Activated T-cell treated with anti-CD3 and anti-CD28 coated beads, Interleukin-2, amount 50 U/mL, for 4 hours (primary cell): ENCODE data around the gene EIF4E1B. TPM values are rescaled to one million over a fixed set of nuclear protein-coding genes. Genes with fewer than 3 reads are reported as not detected.

Experiments used
- ATAC-seq, 2 donors: fragments of 200-7000 bp; cut with Tn5 transposase; one replicate each; pipeline ENCODE4 v1.10.0; 2021
- DNase-seq: peaks from one replicate; pipeline ENCODE4 v3.0.0-alpha.2; 2020
- H3K27me3 Mint-ChIP-seq: one replicate; pipeline ENCODE4 v1.8.0; 2021; ENCODE audit warnings: low read depth, mixed read lengths
- H3K36me3 Mint-ChIP-seq: one replicate; pipeline ENCODE4 v1.8.0; 2022; ENCODE audit warnings: mixed read lengths; ENCODE audit not compliant: insufficient read depth
- H3K4me1 Mint-ChIP-seq: one replicate; pipeline ENCODE4 v1.8.0; 2021; ENCODE audit warnings: low read depth, mixed read lengths
- H3K4me3 Mint-ChIP-seq: one replicate; pipeline ENCODE4 v1.8.0; 2021; ENCODE audit warnings: mild to moderate bottlenecking, moderate library complexity, mixed read lengths
- H3K9me3 Mint-ChIP-seq: one replicate; pipeline ENCODE4 v1.8.0; 2021; ENCODE audit warnings: mixed read lengths
- total RNA-seq, 3 donors: library from RNA; stranded (reverse); gene quantifications; one replicate each; pipeline ENCODE4 v1.2.1, GENCODE V29; 2021

Gene EIF4E1B
- total RNA-seq, 3 donors from 2014 or later = not detected

GRCh38 chr5:176682016-176682531, 51.6 kb downstream of the EIF4E1B start:
- Mint-ChIP-seq H3K9me3 (peaks cover 10% of the 10 kb centered on the region), H3K27me3 (peaks cover 58% of the 10 kb centered on the region), H3K36me3 (no peaks in the 10 kb centered on the region), H3K4me3 (no peak overlapping the region), H3K4me1 (no peaks in the 10 kb centered on the region)
- ATAC-seq (no peak), DNase-seq (no peak)

- Mint-ChIP-seq H3K4me1 (no peaks in the 10 kb centered on the region), H3K27me3 (peaks cover 39% of the 10 kb centered on the region), H3K9me3 (peaks cover 10% of the 10 kb centered on the region), H3K36me3 (no peaks in the 10 kb centered on the region), H3K4me3 (no peak overlapping the region)
- DNase-seq = no peak
- ATAC-seq = no peak
These were observed 54.5 kb downstream of the EIF4E1B start for GRCh38 chr5:176685010-176685409.

GRCh38 chr5:176687247-176687646, 56.8 kb downstream of the EIF4E1B start:
- ATAC-seq (no peak), DNase-seq (no peak)
- peaks cover 10% of the 10 kb centered on the region for H3K9me3 Mint-ChIP-seq
- no peaks in the 10 kb centered on the region for H3K36me3 Mint-ChIP-seq
- no peaks in the 10 kb centered on the region for H3K4me1 Mint-ChIP-seq
- no peak overlapping the region for H3K4me3 Mint-ChIP-seq
- peaks cover 48% of the 10 kb centered on the region for H3K27me3 Mint-ChIP-seq

- Mint-ChIP-seq H3K36me3 (no peaks in the 10 kb centered on the region), H3K4me1 (no peaks in the 10 kb centered on the region), H3K27me3 (peaks cover 47% of the 10 kb centered on the region), H3K9me3 (peaks cover 10% of the 10 kb centered on the region), H3K4me3 (no peak overlapping the region)
- ATAC-seq = no peak
- no peak for DNase-seq
These were observed 57.4 kb downstream of the EIF4E1B start for GRCh38 chr5:176687881-176688280.

GRCh38 chr5:176690911-176691310, 60.4 kb downstream of the EIF4E1B start:
- peaks cover 60% of the 10 kb centered on the region for H3K27me3 Mint-ChIP-seq
- no peaks in the 10 kb centered on the region for H3K9me3 Mint-ChIP-seq
- no peaks in the 10 kb centered on the region for H3K4me1 Mint-ChIP-seq
- no peak overlapping the region for H3K4me3 Mint-ChIP-seq
- DNase-seq (no peak), ATAC-seq (no peak)
- H3K36me3 Mint-ChIP-seq = no peaks in the 10 kb centered on the region

- DNase-seq = no peak
- Mint-ChIP-seq H3K9me3 (no peaks in the 10 kb centered on the region), H3K36me3 (no peaks in the 10 kb centered on the region), H3K27me3 (peaks cover 66% of the 10 kb centered on the region), H3K4me3 (no peak overlapping the region), H3K4me1 (no peaks in the 10 kb centered on the region)
- no peak for ATAC-seq
These were observed 61.0 kb downstream of the EIF4E1B start for GRCh38 chr5:176691524-176691923.

- DNase-seq = no peak
- Mint-ChIP-seq H3K36me3 (no peaks in the 10 kb centered on the region), H3K27me3 (peaks cover 70% of the 10 kb centered on the region), H3K9me3 (no peaks in the 10 kb centered on the region), H3K4me1 (no peaks in the 10 kb centered on the region), H3K4me3 (no peak overlapping the region)
- ATAC-seq = no peak
These were observed 61.9 kb downstream of the EIF4E1B start for GRCh38 chr5:176692326-176692725.

- H3K27me3 Mint-ChIP-seq = peaks cover 75% of the 10 kb centered on the region
- no peak for ATAC-seq
These were observed 62.5 kb downstream of the EIF4E1B start for GRCh38 chr5:176692839-176693476.

GRCh38 chr5:176693477-176693851, 63.0 kb downstream of the EIF4E1B start:
- H3K27me3 Mint-ChIP-seq = peaks cover 80% of the 10 kb centered on the region

More at GRCh38 chr5:176692839-176693476, 62.5 kb downstream of the EIF4E1B start:
- Mint-ChIP-seq H3K4me3 (no peak overlapping the region), H3K9me3 (no peaks in the 10 kb centered on the region), H3K36me3 (no peaks in the 10 kb centered on the region), H3K4me1 (no peaks in the 10 kb centered on the region)
- DNase-seq = no peak

GRCh38 chr5:176694146-176694545, 63.7 kb downstream of the EIF4E1B start:
- no peak for ATAC-seq
- H3K4me3 Mint-ChIP-seq = no peak overlapping the region
- peaks cover 87% of the 10 kb centered on the region for H3K27me3 Mint-ChIP-seq
- no peaks in the 10 kb centered on the region for H3K36me3 Mint-ChIP-seq
- no peaks in the 10 kb centered on the region for H3K9me3 Mint-ChIP-seq
- no peak for DNase-seq
- no peaks in the 10 kb centered on the region for H3K4me1 Mint-ChIP-seq

More at GRCh38 chr5:176693477-176693851, 63.0 kb downstream of the EIF4E1B start:
- no peaks in the 10 kb centered on the region for H3K36me3 Mint-ChIP-seq
- no peaks in the 10 kb centered on the region for H3K4me1 Mint-ChIP-seq
- H3K4me3 Mint-ChIP-seq = no peak overlapping the region
- no peaks in the 10 kb centered on the region for H3K9me3 Mint-ChIP-seq
- DNase-seq (no peak), ATAC-seq (no peak)

GRCh38 chr5:176694631-176695030, 64.2 kb downstream of the EIF4E1B start:
- ATAC-seq (no peak), DNase-seq (no peak)
- Mint-ChIP-seq H3K9me3 (no peaks in the 10 kb centered on the region), H3K4me3 (no peak overlapping the region), H3K36me3 (no peaks in the 10 kb centered on the region), H3K4me1 (no peaks in the 10 kb centered on the region), H3K27me3 (peaks cover 84% of the 10 kb centered on the region)

- no peak overlapping the region for H3K4me3 Mint-ChIP-seq
- H3K27me3 Mint-ChIP-seq = peaks cover 84% of the 10 kb centered on the region
- no peaks in the 10 kb centered on the region for H3K9me3 Mint-ChIP-seq
- ATAC-seq (no peak), DNase-seq (no peak)
- H3K36me3 Mint-ChIP-seq = no peaks in the 10 kb centered on the region
- no peaks in the 10 kb centered on the region for H3K4me1 Mint-ChIP-seq
These were observed 64.6 kb downstream of the EIF4E1B start for GRCh38 chr5:176695073-176695472.

Other genes with a start within 250 kb of the EIF4E1B start
- gene NOP16, start 242.1 kb upstream of the EIF4E1B start, total RNA-seq = 100 to 1,000 TPM; 247 to 262 (median 255) TPM
- 100 to 1,000 TPM in 1 of 3 donors, 10 to 100 TPM in 2; 87.5 to 101 (median 95.8) TPM for gene HIGD2A, start 241.9 kb upstream of the EIF4E1B start, total RNA-seq
- gene CLTB, start 214.1 kb upstream of the EIF4E1B start, total RNA-seq = 100 to 1,000 TPM; 121 to 133 (median 123) TPM
- gene FAF2, start 182.3 kb upstream of the EIF4E1B start, total RNA-seq = 10 to 100 TPM; 43.0 to 50.1 (median 43.2) TPM
- gene RNF44, start 93.3 kb upstream of the EIF4E1B start, total RNA-seq = 10 to 100 TPM; 55.0 to 58.5 (median 58.4) TPM
- under 1 TPM; 0.29 to 0.43 (median 0.33) TPM for gene CDHR2, start 81.3 kb upstream of the EIF4E1B start, total RNA-seq
- 1 to 10 TPM; 3.6 to 5.3 (median 4.5) TPM for gene GPRIN1, start 20.5 kb upstream of the EIF4E1B start, total RNA-seq
- gene SNCB, start 141 bp upstream of the EIF4E1B start, total RNA-seq = not detected
- gene TSPAN17, start 16.8 kb downstream of the EIF4E1B start, total RNA-seq = 10 to 100 TPM; 18.3 to 28.0 (median 24.1) TPM
- not detected for gene UNC5A, start 179.9 kb downstream of the EIF4E1B start, total RNA-seq